PC-9 (cell line): ENCODE data around the gene ITGA2.

Experiments
- CTCF ChIP-seq: fragments of 200-600 bp; sonication (generic); conservative IDR thresholded peaks from 2 replicates; pipeline ENCODE4 v1.6.1; 2017; ENCODE audit warnings: mixed run types, antibody characterized with exemption, mild to moderate bottlenecking, moderate library complexity
- EZH2 ChIP-seq: fragments of 200-600 bp; sonication (generic); IDR thresholded peaks from 2 replicates; pipeline ENCODE4 v1.8.0; 2017; ENCODE audit warnings: antibody characterized with exemption, low read depth

- TF ChIP-seq CTCF (no peak), EZH2 (no peak)
These were observed 11.8 kb upstream of the ITGA2 start for GRCh38 chr5:52977264-52977897.
